ENCODE data around the gene BEAN1. TPM values are rescaled to one million over a fixed set of nuclear protein-coding genes. Genes with fewer than 3 reads are reported as not detected.

The BEAN1 gene
- total RNA-seq, 1 experiment from 2014 or later: 0.24 TPM

GRCh38 chr16:66470556-66470955 is 43.5 kb downstream of the BEAN1 start:
- Histone ChIP-seq H4K8ac (replicated peaks; ENCODE audit: insufficient read length, low read depth, low read length) (no peak overlapping the region), H3K18ac (ENCODE audit: insufficient read length, low read depth, low read length) (no peak overlapping the region), H3K4me1 (ENCODE audit: insufficient read depth, low read length) (no peaks in the 10 kb centered on the region), H3K14ac (ENCODE audit: insufficient read depth, low read length) (no peak overlapping the region), H3K27ac (ENCODE audit: insufficient read length, low read depth, low read length) (no peak overlapping the region), H2BK5ac (ENCODE audit: insufficient read length, low read length) (no peak overlapping the region), H2BK12ac (ENCODE audit: insufficient read length, low read depth, low read length) (no peak overlapping the region), H4K5ac (ENCODE audit: insufficient read length, low read depth, low read length) (no peak overlapping the region), H4K20me1 (ENCODE audit: control insufficient read depth, insufficient read depth, insufficient read length) (no peaks in the 10 kb centered on the region), H3K79me2 (ENCODE audit: insufficient read depth, low read length) (no peaks in the 10 kb centered on the region), H3K4ac (ENCODE audit: low read depth, low read length) (no peak overlapping the region), H3K56ac (ENCODE audit: insufficient read length, low read depth, low read length) (no peak overlapping the region), H3K23me2 (ENCODE audit: insufficient read length, low read depth, low read length, poor library complexity, severe bottlenecking) (no peaks in the 10 kb centered on the region), H3K9ac (ENCODE audit: extremely low read depth, insufficient read length, low read length) (no peak overlapping the region), H3K4me2 (ENCODE audit: insufficient read depth, insufficient read length, low read length) (no peak overlapping the region), H4K91ac (ENCODE audit: insufficient read length, low read depth, low read length) (no peak overlapping the region), H3T11ph (ENCODE audit: low read length) (no peak overlapping the region), H2AK5ac (ENCODE audit: insufficient read length, low read length) (no peak overlapping the region), H3K27me3 (ENCODE audit: insufficient read depth, low read length) (no peaks in the 10 kb centered on the region), H3K79me1 (ENCODE audit: insufficient read depth, low read depth, low read length, poor library complexity, severe bottlenecking) (no peaks in the 10 kb centered on the region), H2AFZ (ENCODE audit: low read length) (no peak overlapping the region), H3K23ac (ENCODE audit: insufficient read length, low read depth, low read length) (no peak overlapping the region), H3K9me3 (ENCODE audit: control insufficient read depth, low read depth, low read length) (no peaks in the 10 kb centered on the region), H2BK20ac (ENCODE audit: low read depth, low read length, poor library complexity, severe bottlenecking) (no peak overlapping the region), H2BK15ac (ENCODE audit: low read depth, low read length) (no peak overlapping the region), H2BK120ac (ENCODE audit: low read depth, low read length, poor library complexity, severe bottlenecking) (no peak overlapping the region)
- peaks cover 9% of the 10 kb centered on the region for H3K27me3 Mint-ChIP-seq (ENCODE audit: low read depth)
- no peaks in the 10 kb centered on the region for H3K36me3 Mint-ChIP-seq (ENCODE audit: insufficient read depth in 1 of 3, low read depth in 3 of 3)
- WGBS (ENCODE audit: extremely low coverage, insufficient read length, low lambda C conversion rate): no CpG with 5 or more reads among the region's 2 CpGs
- H3K4me1 Mint-ChIP-seq: peaks cover 4 to 7% of the 10 kb centered on the region in 2 experiments
- DNase-seq: no peak
- H3K9me3 Mint-ChIP-seq: no peaks in the 10 kb centered on the region
- TF ChIP-seq CTCF (conservative IDR thresholded peaks at IDR 0.05): no peak
- H3K27ac Mint-ChIP-seq: no peak overlapping the region
- H3K4me3 Mint-ChIP-seq: no peak overlapping the region
